SK-N-MC (cell line): Measurements from ENCODE around the gene FBXL7.

Source experiments
- EZH2 ChIP-seq: fragments of 200-600 bp; sonication (generic); IDR thresholded peaks from one replicate; pipeline ENCODE4 v1.6.1; 2017; ENCODE audit warnings: antibody characterized with exemption
- FOXP2 ChIP-seq: optimal IDR thresholded peaks from 2 replicates; pipeline ENCODE3; 2011; ENCODE audit warnings: mild to moderate bottlenecking, moderate library complexity; ENCODE audit not compliant: insufficient read depth; ENCODE audit errors: extremely low read length, control extremely low read depth
- POLR2AphosphoS5 ChIP-seq: IDR thresholded peaks from 2 replicates; pipeline ENCODE4 v1.6.1; 2012; ENCODE audit warnings: mild to moderate bottlenecking, low read depth, low read length, borderline replicate concordance

- TF ChIP-seq POLR2AphosphoS5 (no peak), EZH2 (no peak), FOXP2 (no peak)
These were observed 211.9 kb downstream of the FBXL7 start for GRCh38 chr5:15711892-15712291.
